WTC11 (cell line): ENCODE results near the gene POLE2. TPM values are rescaled to one million over a fixed set of nuclear protein-coding genes. Genes with fewer than 3 reads are reported as not detected.

Experiments used
- ARID4B ChIP-seq: sonication (generic); formaldehyde crosslinking; IDR thresholded peaks from 2 replicates; pipeline ENCODE4 v1.8.0; 2023; ENCODE audit warnings: missing genetic modification reagents, mild to moderate bottlenecking, borderline replicate concordance
- ATF1 ChIP-seq: sonication (generic); formaldehyde crosslinking; IDR thresholded peaks from 2 replicates; pipeline ENCODE4 v1.8.1; 2023; ENCODE audit warnings: mild to moderate bottlenecking, moderate library complexity, missing genetic modification reagents
- CBFB ChIP-seq: sonication (generic); formaldehyde crosslinking; IDR thresholded peaks from 2 replicates; pipeline ENCODE4 v1.8.1; 2022; ENCODE audit warnings: mild to moderate bottlenecking, low read depth, missing genetic modification reagents
- CREM ChIP-seq: sonication (generic); formaldehyde crosslinking; IDR thresholded peaks from 2 replicates; pipeline ENCODE4 v1.8.1; 2022; ENCODE audit warnings: mild to moderate bottlenecking, missing genetic modification reagents, moderate library complexity
- E2F4 ChIP-seq: sonication (generic); formaldehyde crosslinking; IDR thresholded peaks from 2 replicates; pipeline ENCODE4 v1.8.1; 2022; ENCODE audit warnings: low read depth, mild to moderate bottlenecking, moderate library complexity, missing genetic modification reagents, borderline replicate concordance
- E2F5 ChIP-seq: sonication (generic); formaldehyde crosslinking; IDR thresholded peaks from 2 replicates; pipeline ENCODE4 v1.8.1; 2022; ENCODE audit warnings: mild to moderate bottlenecking, moderate library complexity, missing genetic modification reagents
- ELF4 ChIP-seq: sonication (generic); formaldehyde crosslinking; IDR thresholded peaks from 2 replicates; pipeline ENCODE4 v1.8.1; 2022; ENCODE audit warnings: low read depth, mild to moderate bottlenecking, moderate library complexity, missing genetic modification reagents
- EMX1 ChIP-seq: fragments of 250-450 bp; sonication (Bioruptor Pico); IDR thresholded peaks from 2 replicates; pipeline ENCODE4 v1.8.0; 2021; ENCODE audit warnings: mild to moderate bottlenecking
- ERG ChIP-seq: fragments of 250-450 bp; sonication (Bioruptor Pico); IDR thresholded peaks from 2 replicates; pipeline ENCODE4 v1.8.0; 2021; ENCODE audit warnings: mild to moderate bottlenecking
- ESRRA ChIP-seq: sonication (generic); formaldehyde crosslinking; IDR thresholded peaks from 2 replicates; pipeline ENCODE4 v1.8.1; 2022; ENCODE audit warnings: mild to moderate bottlenecking, missing genetic modification reagents, borderline replicate concordance
- ETV6 ChIP-seq: sonication (generic); formaldehyde crosslinking; IDR thresholded peaks from 2 replicates; pipeline ENCODE4 v1.8.1; 2022; ENCODE audit warnings: mild to moderate bottlenecking, missing genetic modification reagents
- FOXJ3 ChIP-seq: sonication (generic); formaldehyde crosslinking; IDR thresholded peaks from 2 replicates; pipeline ENCODE4 v1.9.0; 2021; ENCODE audit warnings: missing genetic modification reagents, mild to moderate bottlenecking, borderline replicate concordance
- FOXK1 ChIP-seq: sonication (generic); formaldehyde crosslinking; IDR thresholded peaks from 2 replicates; pipeline ENCODE4 v1.8.0; 2022; ENCODE audit warnings: mild to moderate bottlenecking, moderate library complexity, missing genetic modification reagents
- HMGXB4 ChIP-seq: sonication (generic); formaldehyde crosslinking; IDR thresholded peaks from 2 replicates; pipeline ENCODE4 v1.8.1; 2023; ENCODE audit warnings: mild to moderate bottlenecking, moderate library complexity, missing genetic modification reagents
- MAX ChIP-seq: sonication (generic); formaldehyde crosslinking; IDR thresholded peaks from 2 replicates; pipeline ENCODE4 v1.8.0; 2022; ENCODE audit warnings: mild to moderate bottlenecking, missing genetic modification reagents
- NFE2L1 ChIP-seq: sonication (generic); formaldehyde crosslinking; IDR thresholded peaks from 2 replicates; pipeline ENCODE4 v1.8.1; 2023; ENCODE audit warnings: missing genetic modification reagents
- PRDM15 ChIP-seq: sonication (generic); formaldehyde crosslinking; IDR thresholded peaks from 2 replicates; pipeline ENCODE4 v1.8.0; 2022; ENCODE audit warnings: missing genetic modification reagents
- RELA ChIP-seq: sonication (generic); formaldehyde crosslinking; IDR thresholded peaks from 2 replicates; pipeline ENCODE4 v1.8.1; 2022; ENCODE audit warnings: missing genetic modification reagents, mild to moderate bottlenecking, borderline replicate concordance
- SP1 ChIP-seq: sonication (generic); formaldehyde crosslinking; conservative IDR thresholded peaks from 2 replicates; pipeline ENCODE4 v1.8.1; 2022; ENCODE audit warnings: missing genetic modification reagents
- STAT6 ChIP-seq: sonication (generic); formaldehyde crosslinking; conservative IDR thresholded peaks from 2 replicates; pipeline ENCODE4 v1.8.1; 2023; ENCODE audit warnings: mild to moderate bottlenecking, low read depth, missing genetic modification reagents, moderate library complexity
- TEAD1 ChIP-seq: sonication (generic); formaldehyde crosslinking; IDR thresholded peaks from 2 replicates; pipeline ENCODE4 v1.8.0; 2022; ENCODE audit warnings: mild to moderate bottlenecking, missing genetic modification reagents
- total RNA-seq: library from RNA; stranded (reverse); gene quantifications from 3 replicates; pipeline ENCODE4 v1.2.3, GENCODE V29; 2021

Gene POLE2
- total RNA-seq, 1 experiment from 2014 or later = 24.6 TPM

- TF ChIP-seq FOXJ3 (CRISPR knock-in tag) (no peak), ELF4 (CRISPR knock-in tag) (0 out of 2 replicates have a peak, but pooled peaks have one; percentile 71), MAX (CRISPR knock-in tag) (peak; percentile 97), NFE2L1 (CRISPR knock-in tag) (peak; percentile 55; the same call in 1 of the 2 replicates), STAT6 (CRISPR knock-in tag) (no peak), E2F5 (CRISPR knock-in tag) (peak; percentile 99), ETV6 (CRISPR knock-in tag) (peak; percentile 86; the same call in 1 of the 2 replicates), EMX1 (CRISPR knock-in tag) (no peak), SP1 (CRISPR knock-in tag) (peak; percentile 85), CBFB (CRISPR knock-in tag) (no peak), ATF1 (CRISPR knock-in tag) (0 out of 2 replicates have a peak, but pooled peaks have one; percentile 62), ESRRA (CRISPR knock-in tag) (peak; percentile 19; the same call in 1 of the 2 replicates), ARID4B (CRISPR knock-in tag) (peak; percentile 60; the same call in 1 of the 2 replicates), RELA (CRISPR knock-in tag) (no peak), ERG (0 out of 2 replicates have a peak, but pooled peaks have one; percentile 2), E2F4 (CRISPR knock-in tag) (peak; percentile 95), TEAD1 (CRISPR knock-in tag) (peak; percentile 56; the same call in 1 of the 2 replicates), PRDM15 (peak; percentile 80), FOXK1 (CRISPR knock-in tag) (peak; percentile 73; the same call in 1 of the 2 replicates), CREM (CRISPR knock-in tag) (peak; percentile 46; the same call in 1 of the 2 replicates), HMGXB4 (CRISPR knock-in tag) (peak; percentile 78; the same call in 1 of the 2 replicates)
These were observed at the start of gene POLE2 (continued) for GRCh38 chr14:49687942-49688700.
